ENCODE results near the gene AGBL4.

DNA sequence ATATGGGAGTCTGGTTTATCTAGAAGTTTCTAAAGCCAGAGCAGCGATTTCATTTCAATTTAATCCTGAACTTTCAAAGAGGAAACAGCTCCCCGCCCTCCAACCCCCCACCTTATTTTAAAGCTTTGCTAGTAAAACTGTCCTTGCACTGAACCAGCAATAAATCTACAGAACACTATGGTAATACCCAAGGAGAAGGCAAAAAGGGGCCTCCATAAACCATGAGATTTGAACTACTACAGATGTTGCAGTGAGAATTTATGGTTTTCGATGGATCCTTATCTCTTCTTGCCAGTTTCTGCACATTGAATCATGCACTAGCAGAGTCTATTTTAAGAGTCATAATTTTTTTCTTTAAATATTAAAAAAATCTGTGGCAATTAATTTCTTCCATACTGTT lies 1182.3 kb downstream of the AGBL4 start:
- no peak for TF ChIP-seq FOXM1 (IDR thresholded peaks at IDR 0.05; ENCODE audit: borderline replicate concordance, low read depth)
- TF ChIP-seq, protein P1, sequence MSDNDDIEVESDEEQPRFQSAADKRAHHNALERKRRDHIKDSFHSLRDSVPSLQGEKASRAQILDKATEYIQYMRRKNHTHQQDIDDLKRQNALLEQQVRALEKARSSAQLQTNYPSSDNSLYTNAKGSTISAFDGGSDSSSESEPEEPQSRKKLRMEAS (IDR thresholded peaks at IDR 0.05) = no peak
- TF ChIP-seq YY1 (IDR thresholded peaks at IDR 0.05; ENCODE audit: low read depth) = no peak
- TF ChIP-seq RAD21 (IDR thresholded peaks at IDR 0.05; ENCODE audit: low read depth) = no peak
- TF ChIP-seq, protein P2, sequence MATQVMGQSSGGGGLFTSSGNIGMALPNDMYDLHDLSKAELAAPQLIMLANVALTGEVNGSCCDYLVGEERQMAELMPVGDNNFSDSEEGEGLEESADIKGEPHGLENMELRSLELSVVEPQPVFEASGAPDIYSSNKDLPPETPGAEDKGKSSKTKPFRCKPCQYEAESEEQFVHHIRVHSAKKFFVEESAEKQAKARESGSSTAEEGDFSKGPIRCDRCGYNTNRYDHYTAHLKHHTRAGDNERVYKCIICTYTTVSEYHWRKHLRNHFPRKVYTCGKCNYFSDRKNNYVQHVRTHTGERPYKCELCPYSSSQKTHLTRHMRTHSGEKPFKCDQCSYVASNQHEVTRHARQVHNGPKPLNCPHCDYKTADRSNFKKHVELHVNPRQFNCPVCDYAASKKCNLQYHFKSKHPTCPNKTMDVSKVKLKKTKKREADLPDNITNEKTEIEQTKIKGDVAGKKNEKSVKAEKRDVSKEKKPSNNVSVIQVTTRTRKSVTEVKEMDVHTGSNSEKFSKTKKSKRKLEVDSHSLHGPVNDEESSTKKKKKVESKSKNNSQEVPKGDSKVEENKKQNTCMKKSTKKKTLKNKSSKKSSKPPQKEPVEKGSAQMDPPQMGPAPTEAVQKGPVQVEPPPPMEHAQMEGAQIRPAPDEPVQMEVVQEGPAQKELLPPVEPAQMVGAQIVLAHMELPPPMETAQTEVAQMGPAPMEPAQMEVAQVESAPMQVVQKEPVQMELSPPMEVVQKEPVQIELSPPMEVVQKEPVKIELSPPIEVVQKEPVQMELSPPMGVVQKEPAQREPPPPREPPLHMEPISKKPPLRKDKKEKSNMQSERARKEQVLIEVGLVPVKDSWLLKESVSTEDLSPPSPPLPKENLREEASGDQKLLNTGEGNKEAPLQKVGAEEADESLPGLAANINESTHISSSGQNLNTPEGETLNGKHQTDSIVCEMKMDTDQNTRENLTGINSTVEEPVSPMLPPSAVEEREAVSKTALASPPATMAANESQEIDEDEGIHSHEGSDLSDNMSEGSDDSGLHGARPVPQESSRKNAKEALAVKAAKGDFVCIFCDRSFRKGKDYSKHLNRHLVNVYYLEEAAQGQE (IDR thresholded peaks at IDR 0.05; ENCODE audit: low read depth) = no peak
- TF ChIP-seq EP300 (IDR thresholded peaks at IDR 0.05; ENCODE audit: borderline replicate concordance) = no peak
- no peak for TF ChIP-seq TAF1 (IDR thresholded peaks at IDR 0.05; ENCODE audit: low read depth)
- TF ChIP-seq ZBTB7A (IDR thresholded peaks at IDR 0.05; ENCODE audit: low read depth) = no peak
- TF ChIP-seq EGR1 (IDR thresholded peaks at IDR 0.05) = no peak
- TF ChIP-seq, protein P3, sequence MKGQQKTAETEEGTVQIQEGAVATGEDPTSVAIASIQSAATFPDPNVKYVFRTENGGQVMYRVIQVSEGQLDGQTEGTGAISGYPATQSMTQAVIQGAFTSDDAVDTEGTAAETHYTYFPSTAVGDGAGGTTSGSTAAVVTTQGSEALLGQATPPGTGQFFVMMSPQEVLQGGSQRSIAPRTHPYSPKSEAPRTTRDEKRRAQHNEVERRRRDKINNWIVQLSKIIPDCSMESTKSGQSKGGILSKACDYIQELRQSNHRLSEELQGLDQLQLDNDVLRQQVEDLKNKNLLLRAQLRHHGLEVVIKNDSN (IDR thresholded peaks at IDR 0.05) = no peak
- TF ChIP-seq CEBPB (IDR thresholded peaks at IDR 0.05) = no peak
- TF ChIP-seq TCF12 (IDR thresholded peaks at IDR 0.05; ENCODE audit: low read depth) = no peak
- TF ChIP-seq CREB1 (IDR thresholded peaks at IDR 0.05; ENCODE audit: low read depth) = no peak
- no peak for TF ChIP-seq TEAD4 (IDR thresholded peaks at IDR 0.05)

Measured in Ishikawa (cell line).